Thyroid gland (tissue), 4 donors: Measurements from ENCODE around the gene TNP2. TPM values are rescaled to one million over a fixed set of nuclear protein-coding genes. Genes with fewer than 3 reads are reported as not detected.
A peak's percentile ranks its signal among the peaks of the same experiment; 100 is the strongest.

ENCODE experiments used
- DNase-seq, 2 donors: peaks; one replicate each; pipeline ENCODE4 v3.0.0-alpha.2; 2019
- H3K27ac ChIP-seq, 3 donors: fragments of 200-600 bp; sonication (generic); 1 replicate in 2 of 3; 2 replicates in 1 of 3; pipeline ENCODE4 v1.5.1; 2016 to 2019; ENCODE audit warnings: mild to moderate bottlenecking in 1 of 3, moderate library complexity in 1 of 3
- H3K27me3 ChIP-seq: fragments of 200-600 bp; sonication (generic); one replicate; pipeline ENCODE4 v1.5.1; 2019
- H3K36me3 ChIP-seq, 2 donors: fragments of 200-600 bp; sonication (generic); one replicate each; pipeline ENCODE4 v1.5.1; 2016 to 2019
- H3K4me1 ChIP-seq, 2 donors: fragments of 200-600 bp; sonication (generic); one replicate each; pipeline ENCODE4 v1.5.1; 2017 to 2019
- H3K4me3 ChIP-seq, 3 donors: fragments of 200-600 bp; sonication (generic); replicated peaks in 1 of 3; 1 replicate in 2 of 3; 2 replicates in 1 of 3; pipeline ENCODE4 v1.5.1; 2016; ENCODE audit warnings: mild to moderate bottlenecking in 1 of 3
- H3K9me3 ChIP-seq: fragments of 200-600 bp; sonication (generic); one replicate; pipeline ENCODE4 v1.5.1; 2017
- CTCF ChIP-seq, 6 experiments: fragments of 200-600 bp in 3 of 6; fragments of 450-650 bp in 3 of 6; sonication (generic) in 3 of 6; IDR thresholded peaks; one replicate each; pipeline ENCODE4 v1.5.1; 2016 to 2019; ENCODE audit warnings: antibody characterized with exemption in 6 of 6, mild to moderate bottlenecking in 2 of 6, inconsistent platforms in 1 of 6, moderate library complexity in 1 of 6
- POLR2A ChIP-seq, 2 donors: fragments of 450-650 bp; IDR thresholded peaks; one replicate each; pipeline ENCODE4 v1.6.1; 2017; ENCODE audit warnings: antibody characterized with exemption in 2 of 2, mild to moderate bottlenecking in 2 of 2, moderate library complexity in 1 of 2
- whole genome bisulfite sequencing, 2 donors: methylation state at CpG; one replicate each; pipeline ENCODE4 v1.1.5; 2017; 5-methylcytosine and 5-hydroxymethylcytosine counted together
- intact Hi-C: fragments of 100-400 bp; cut with DNase I; formaldehyde crosslinking; loops from one replicate; pipeline ENCODE4 v1.15.1; 2023
- microRNA-seq: library from miRNA; unstranded; fragments of <30 nt; microRNA quantifications from one replicate; pipeline ENCODE4, GENCODE V29; 2016
- small RNA-seq: library from RNA; depleted of rRNA; stranded (forward); fragments of <200 nt; gene quantifications from one replicate; pipeline ENCODE3, GENCODE V24; 2016
- total RNA-seq, 4 donors: library from RNA; depleted of rRNA; stranded (reverse); fragments of >200 nt; gene quantifications; one replicate each; pipeline ENCODE4 v1.2.3, GENCODE V29; 2016

TNP2 gene
- total RNA-seq, 4 donors from 2014 or later, result not detected

GRCh38 chr16:11218604-11218962 is 50.5 kb downstream of the TNP2 start:
- H3K36me3 ChIP-seq, result no peaks in the 10 kb centered on the region
- TF ChIP-seq CTCF (IDR thresholded peaks at IDR 0.05) (peak in 3 of 6 experiments; percentile 5 to 23 (median 19)), POLR2A (IDR thresholded peaks at IDR 0.05) (no peak)
- no peak overlapping the region for H3K27ac ChIP-seq
- WGBS, 2 donors, result 86 to 93% methylated on average over 1 of the region's 1 CpG
- H3K4me1 ChIP-seq, result no peaks in the 10 kb centered on the region
- no peaks in the 10 kb centered on the region for H3K27me3 ChIP-seq
- intact Hi-C loops, result no loop called here
- H3K9me3 ChIP-seq, result no peaks in the 10 kb centered on the region
- no peak for DNase-seq
- no peak overlapping the region for H3K4me3 ChIP-seq

Small RNAs within 50 kb of the gene (microRNA-seq; reads per million reads assigned to microRNA genes)
- gene MIR548H2, result not detected

Small RNAs within 50 kb of the gene (small RNA-seq; reads per million reads assigned to genes)
- not detected for gene MIR548H2
- gene RF00019, result not detected
- not detected for gene RF00554

Other genes with a start within 250 kb of the TNP2 start
- 10 to 100 TPM in 1 of 4 donors, 1 to 10 TPM in 3; 2.4 to 11.3 (median 6.2) TPM for gene SOCS1, start 13.1 kb downstream of the TNP2 start, total RNA-seq
- not detected for gene PRM3, start 4.3 kb upstream of the TNP2 start, total RNA-seq
- gene PRM2, start 7.2 kb upstream of the TNP2 start, total RNA-seq, result 10 to 100 TPM in 1 of 4 donors, 1 to 10 TPM in 1, not detected in 2; 8.2 to 64.4 TPM
- gene PRM1, start 12.0 kb upstream of the TNP2 start, total RNA-seq, result 100 to 1,000 TPM in 1 of 4 donors, 10 to 100 TPM in 1, not detected in 2; 13.7 to 335 TPM
- gene RMI2, start 76.1 kb upstream of the TNP2 start, total RNA-seq, result 1 to 10 TPM in 3 of 4 donors, not detected in 1; 2.5 to 2.8 (median 2.6) TPM